Measurements from ENCODE around the gene FABP7. TPM values are rescaled to one million over a fixed set of nuclear protein-coding genes. Genes with fewer than 3 reads are reported as not detected.
"Not testable (repeated sequence)": the region's sequence is repeated elsewhere in the genome, so short reads cannot be mapped to it uniquely, and the experiment has no call there.

The FABP7 gene
- total RNA-seq, 1 donor from 2014 or later = not detected

- not testable (repeated sequence) for H3K27ac Mint-ChIP-seq (ENCODE audit: unreplicated experiment); DNase-seq (ENCODE audit: extremely low spot score, unreplicated experiment); H3K4me1 Mint-ChIP-seq (ENCODE audit: unreplicated experiment); H3K9me3 Mint-ChIP-seq (ENCODE audit: unreplicated experiment); H3K4me3 Mint-ChIP-seq (ENCODE audit: unreplicated experiment); H3K27me3 Mint-ChIP-seq (ENCODE audit: unreplicated experiment); H3K36me3 Mint-ChIP-seq (ENCODE audit: unreplicated experiment)
- peak; percentile 50 for TF ChIP-seq CTCF (IDR thresholded peaks at IDR 0.05)
These were observed 35.3 kb upstream of the FABP7 start for GRCh38 chr6:122744247-122744646.

- not testable (repeated sequence) for H3K36me3 Mint-ChIP-seq (ENCODE audit: unreplicated experiment); DNase-seq (ENCODE audit: extremely low spot score, unreplicated experiment); H3K27ac Mint-ChIP-seq (ENCODE audit: unreplicated experiment); H3K4me1 Mint-ChIP-seq (ENCODE audit: unreplicated experiment); H3K9me3 Mint-ChIP-seq (ENCODE audit: unreplicated experiment); H3K4me3 Mint-ChIP-seq (ENCODE audit: unreplicated experiment)
- peaks cover 14% of the 10 kb centered on the region for H3K27me3 Mint-ChIP-seq (ENCODE audit: unreplicated experiment)
These were observed 34.7 kb upstream of the FABP7 start for GRCh38 chr6:122744856-122745255.

- Mint-ChIP-seq H3K9me3 (ENCODE audit: unreplicated experiment) (no peaks in the 10 kb centered on the region), H3K36me3 (ENCODE audit: unreplicated experiment) (no peaks in the 10 kb centered on the region), H3K4me1 (ENCODE audit: unreplicated experiment) (no peaks in the 10 kb centered on the region), H3K4me3 (ENCODE audit: unreplicated experiment) (no peak overlapping the region), H3K27me3 (ENCODE audit: unreplicated experiment) (peaks cover 23% of the 10 kb centered on the region), H3K27ac (ENCODE audit: unreplicated experiment) (no peak overlapping the region)
- no peak for TF ChIP-seq CTCF (IDR thresholded peaks at IDR 0.05)
- DNase-seq (ENCODE audit: extremely low spot score, unreplicated experiment) = no peak
These were observed 32.8 kb upstream of the FABP7 start for GRCh38 chr6:122746688-122747087.

- H3K27ac Mint-ChIP-seq (ENCODE audit: unreplicated experiment) = no peak overlapping the region
- peaks cover 23% of the 10 kb centered on the region for H3K27me3 Mint-ChIP-seq (ENCODE audit: unreplicated experiment)
- H3K36me3 Mint-ChIP-seq (ENCODE audit: unreplicated experiment) = no peaks in the 10 kb centered on the region
- TF ChIP-seq CTCF (IDR thresholded peaks at IDR 0.05) = no peak
- DNase-seq (ENCODE audit: extremely low spot score, unreplicated experiment) = no peak
- no peaks in the 10 kb centered on the region for H3K9me3 Mint-ChIP-seq (ENCODE audit: unreplicated experiment)
- no peak overlapping the region for H3K4me3 Mint-ChIP-seq (ENCODE audit: unreplicated experiment)
- H3K4me1 Mint-ChIP-seq (ENCODE audit: unreplicated experiment) = no peaks in the 10 kb centered on the region
These were observed 31.9 kb upstream of the FABP7 start for GRCh38 chr6:122747573-122747972.

- DNase-seq (ENCODE audit: extremely low spot score, unreplicated experiment) = not testable (repeated sequence)
These were observed 30.6 kb upstream of the FABP7 start for GRCh38 chr6:122748945-122749344.

GRCh38 chr6:122749451-122750050, 30.0 kb upstream of the FABP7 start:
- H3K27ac Mint-ChIP-seq (ENCODE audit: unreplicated experiment) = no peak overlapping the region
- TF ChIP-seq CTCF (IDR thresholded peaks at IDR 0.05) = no peak
- no peak overlapping the region for H3K4me3 Mint-ChIP-seq (ENCODE audit: unreplicated experiment)
- no peaks in the 10 kb centered on the region for H3K4me1 Mint-ChIP-seq (ENCODE audit: unreplicated experiment)
- no peaks in the 10 kb centered on the region for H3K36me3 Mint-ChIP-seq (ENCODE audit: unreplicated experiment)
- peaks cover 23% of the 10 kb centered on the region for H3K27me3 Mint-ChIP-seq (ENCODE audit: unreplicated experiment)
- DNase-seq (ENCODE audit: extremely low spot score, unreplicated experiment) = no peak
- H3K9me3 Mint-ChIP-seq (ENCODE audit: unreplicated experiment) = no peaks in the 10 kb centered on the region

More at GRCh38 chr6:122748945-122749344, 30.6 kb upstream of the FABP7 start:
- H3K9me3 Mint-ChIP-seq (ENCODE audit: unreplicated experiment); H3K4me1 Mint-ChIP-seq (ENCODE audit: unreplicated experiment); H3K4me3 Mint-ChIP-seq (ENCODE audit: unreplicated experiment); H3K27ac Mint-ChIP-seq (ENCODE audit: unreplicated experiment); H3K36me3 Mint-ChIP-seq (ENCODE audit: unreplicated experiment): not testable (repeated sequence)
- H3K27me3 Mint-ChIP-seq (ENCODE audit: unreplicated experiment) = peaks cover 23% of the 10 kb centered on the region

All from osteocyte (in vitro differentiated cells).